IPS-15b (cell line): ENCODE data around the gene SLC4A9.
A peak's percentile ranks its signal among the peaks of the same experiment; 100 is the strongest.
"Not testable (repeated sequence)": the region's sequence is repeated elsewhere in the genome, so short reads cannot be mapped to it uniquely, and the experiment has no call there.

Source experiments
- H3K27me3 ChIP-seq: one replicate; pipeline ENCODE4 v1.6.1; 2013; ENCODE audit warnings: low read length; ENCODE audit not compliant: control insufficient read depth, insufficient read depth
- H3K36me3 ChIP-seq: one replicate; pipeline ENCODE4 v1.6.1; 2013; ENCODE audit warnings: low read length; ENCODE audit not compliant: control insufficient read depth, insufficient read depth
- H3K4me1 ChIP-seq: one replicate; pipeline ENCODE4 v1.6.1; 2013; ENCODE audit warnings: mild to moderate bottlenecking, low read length; ENCODE audit not compliant: control insufficient read depth, insufficient read depth
- H3K4me3 ChIP-seq: one replicate; pipeline ENCODE4 v1.5.1; 2013; ENCODE audit warnings: low read depth, low read length
- H3K9ac ChIP-seq: one replicate; pipeline ENCODE4 v1.6.1; 2013; ENCODE audit warnings: low read depth, mild to moderate bottlenecking, low read length
- H3K9me3 ChIP-seq: one replicate; pipeline ENCODE4 v1.6.1; 2013; ENCODE audit warnings: mild to moderate bottlenecking, low read length; ENCODE audit not compliant: control insufficient read depth, insufficient read depth

SLC4A9 gene

GRCh38 chr5:140339636-140340035 is 20.4 kb upstream of the SLC4A9 start:
- H3K9ac ChIP-seq = no peak overlapping the region
- H3K4me3 ChIP-seq = no peak overlapping the region
- no peaks in the 10 kb centered on the region for H3K4me1 ChIP-seq
- H3K27me3 ChIP-seq = no peaks in the 10 kb centered on the region
- H3K9me3 ChIP-seq = no peaks in the 10 kb centered on the region
- H3K36me3 ChIP-seq = no peaks in the 10 kb centered on the region

DNA sequence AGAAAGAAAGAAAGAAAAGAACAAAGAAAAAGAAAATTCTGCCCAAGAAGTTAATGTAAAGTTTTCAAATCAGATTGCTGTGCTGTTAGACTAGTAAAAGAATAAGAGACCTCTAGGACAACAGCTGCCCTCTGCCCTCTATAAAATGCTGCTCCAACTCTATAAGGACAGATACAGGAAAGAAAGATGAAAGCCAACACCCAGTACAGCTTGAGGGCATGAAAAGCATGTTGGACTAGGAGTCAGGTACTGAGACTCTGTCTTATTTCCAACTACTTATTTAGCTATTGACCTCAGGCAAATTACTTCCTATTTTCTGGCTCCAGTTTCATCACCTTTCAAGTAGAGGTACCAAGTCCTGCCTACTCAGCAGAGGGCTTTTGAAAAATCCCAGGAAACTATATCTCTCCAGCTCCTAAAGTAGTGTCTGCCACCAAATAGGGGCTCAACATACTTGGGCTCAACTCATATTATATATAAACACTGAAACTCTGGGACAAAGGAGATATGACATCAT is 19.3 kb upstream of the SLC4A9 start:
- H3K4me3 ChIP-seq = no peak overlapping the region
- H3K36me3 ChIP-seq = no peaks in the 10 kb centered on the region
- peaks cover 5% of the 10 kb centered on the region for H3K4me1 ChIP-seq
- H3K9me3 ChIP-seq = no peaks in the 10 kb centered on the region
- H3K9ac ChIP-seq = no peak overlapping the region
- peaks cover 10% of the 10 kb centered on the region for H3K27me3 ChIP-seq

GRCh38 chr5:140341591-140341990 is 18.4 kb upstream of the SLC4A9 start:
- no peak overlapping the region for H3K9ac ChIP-seq
- H3K9me3 ChIP-seq = no peaks in the 10 kb centered on the region
- no peak overlapping the region for H3K4me3 ChIP-seq
- H3K36me3 ChIP-seq = no peaks in the 10 kb centered on the region
- H3K4me1 ChIP-seq = peaks cover 5% of the 10 kb centered on the region
- H3K27me3 ChIP-seq = peaks cover 12% of the 10 kb centered on the region

GRCh38 chr5:140342287-140342686 is 17.7 kb upstream of the SLC4A9 start:
- Histone ChIP-seq H3K9me3 (no peaks in the 10 kb centered on the region), H3K4me3 (no peak overlapping the region), H3K4me1 (peaks cover 10% of the 10 kb centered on the region), H3K9ac (no peak overlapping the region), H3K27me3 (peaks cover 12% of the 10 kb centered on the region), H3K36me3 (no peaks in the 10 kb centered on the region)

- Histone ChIP-seq H3K4me1 (peaks cover 10% of the 10 kb centered on the region), H3K27me3 (peaks cover 12% of the 10 kb centered on the region), H3K36me3 (no peaks in the 10 kb centered on the region), H3K9me3 (no peaks in the 10 kb centered on the region), H3K4me3 (no peak overlapping the region), H3K9ac (no peak overlapping the region)
Observed at GRCh38 chr5:140342896-140343295, 17.1 kb upstream of the SLC4A9 start.

- not testable (repeated sequence) for H3K9ac ChIP-seq, H3K9me3 ChIP-seq, H3K4me1 ChIP-seq, H3K4me3 ChIP-seq, H3K36me3 ChIP-seq
- H3K27me3 ChIP-seq = peaks cover 12% of the 10 kb centered on the region
Observed at GRCh38 chr5:140343849-140344248, 16.1 kb upstream of the SLC4A9 start.

DNA sequence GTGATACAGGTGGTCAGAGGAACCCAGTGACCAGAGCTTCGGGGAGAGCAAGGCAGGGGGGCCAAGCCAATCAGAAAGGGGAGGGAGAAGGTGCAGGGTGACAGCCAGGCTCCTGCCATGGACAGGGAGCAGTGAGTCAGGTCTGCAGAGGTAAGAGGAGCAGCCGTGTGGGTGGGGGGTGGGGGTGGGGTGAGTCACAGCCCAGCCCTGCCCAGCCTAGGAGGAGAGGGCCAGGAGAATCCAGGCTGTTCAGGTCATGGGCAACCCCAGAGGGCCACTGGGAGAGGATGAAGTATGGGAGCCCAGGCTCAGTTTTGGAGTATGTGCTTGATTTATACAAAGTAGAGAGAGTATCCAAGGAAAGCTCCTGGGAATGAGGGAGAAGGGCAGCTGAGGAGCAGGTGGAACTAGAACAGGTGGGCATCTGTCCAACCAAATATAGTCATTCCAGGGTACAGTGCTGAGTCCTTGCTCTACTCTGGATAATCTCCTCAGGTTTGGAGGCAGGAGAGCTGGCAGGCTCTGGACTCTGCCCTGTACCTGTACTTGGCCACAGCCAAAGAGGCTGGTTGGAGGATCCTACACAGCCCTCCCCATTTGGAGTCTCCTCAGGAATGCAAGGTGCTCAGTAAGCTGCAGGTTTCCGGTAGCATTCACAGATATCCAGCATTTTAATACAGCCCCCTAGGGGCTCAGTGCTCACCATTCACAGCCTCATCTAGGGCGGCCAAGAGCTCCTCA is 15.1 kb upstream of the SLC4A9 start:
- Histone ChIP-seq H3K4me1 (peaks cover 10% of the 10 kb centered on the region), H3K36me3 (no peaks in the 10 kb centered on the region), H3K27me3 (peaks cover 12% of the 10 kb centered on the region), H3K9me3 (no peaks in the 10 kb centered on the region), H3K9ac (no peak overlapping the region), H3K4me3 (no peak overlapping the region)

DNA sequence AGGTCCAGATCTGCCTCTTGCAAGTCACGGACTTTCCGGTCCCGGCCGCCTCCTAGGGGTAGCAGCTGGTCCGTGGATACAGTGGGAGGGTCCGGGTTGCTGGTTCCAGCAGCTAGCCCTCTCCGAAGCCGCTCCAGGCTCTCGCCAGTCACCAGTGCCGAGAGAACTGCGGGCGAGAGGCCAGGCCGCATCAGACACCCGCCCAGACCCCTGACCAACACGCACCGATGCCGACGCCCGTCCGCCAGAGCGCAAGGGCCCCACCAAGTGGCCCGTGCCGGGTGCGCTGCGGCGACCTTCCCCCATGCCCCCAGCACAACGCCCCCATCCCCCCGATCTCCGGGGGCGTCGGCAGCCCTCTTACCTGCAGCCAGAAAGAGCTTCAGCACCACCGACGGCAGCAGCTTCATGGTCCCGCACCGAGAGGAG is 14.1 kb upstream of the SLC4A9 start:
- H3K27me3 ChIP-seq = peaks cover 12% of the 10 kb centered on the region
- H3K4me3 ChIP-seq = peak overlapping the region; percentile 65
- H3K4me1 ChIP-seq = peaks cover 10% of the 10 kb centered on the region
- no peaks in the 10 kb centered on the region for H3K36me3 ChIP-seq
- H3K9ac ChIP-seq = peak overlapping the region; percentile 39
- H3K9me3 ChIP-seq = no peaks in the 10 kb centered on the region

- H3K9ac ChIP-seq = peak within 1 kb of the TSS; percentile 39
- peaks cover 12% of the 10 kb centered on the region for H3K27me3 ChIP-seq
- H3K4me3 ChIP-seq = peak within 1 kb of the TSS; percentile 65
- no peaks in the 10 kb centered on the region for H3K9me3 ChIP-seq
- H3K36me3 ChIP-seq = no peaks in the 10 kb centered on the region
- peaks cover 10% of the 10 kb centered on the region for H3K4me1 ChIP-seq
Observed at GRCh38 chr5:140346348-140347221, 13.4 kb upstream of the SLC4A9 start, which contains the start of gene HBEGF. Gene HBEGF, minus strand, starts transcription at chr5:140346603. Its CDS starts 275 bp downstream, at chr5:140346328.

GRCh38 chr5:140347360-140347759 is 12.6 kb upstream of the SLC4A9 start:
- H3K27me3 ChIP-seq = peaks cover 12% of the 10 kb centered on the region
- H3K9ac ChIP-seq = no peak overlapping the region
- H3K36me3 ChIP-seq = no peaks in the 10 kb centered on the region
- H3K9me3 ChIP-seq = no peaks in the 10 kb centered on the region
- H3K4me1 ChIP-seq = peaks cover 10% of the 10 kb centered on the region
- H3K4me3 ChIP-seq = no peak overlapping the region

- Histone ChIP-seq H3K9ac (no peak overlapping the region), H3K36me3 (no peaks in the 10 kb centered on the region), H3K9me3 (no peaks in the 10 kb centered on the region), H3K27me3 (peaks cover 12% of the 10 kb centered on the region), H3K4me3 (no peak overlapping the region), H3K4me1 (peaks cover 10% of the 10 kb centered on the region)
Observed at GRCh38 chr5:140348104-140348503, 11.9 kb upstream of the SLC4A9 start.
